ENCODE results near the gene TMEM263.
A peak's percentile ranks its signal among the peaks of the same experiment; 100 is the strongest.

Gene TMEM263

GRCh38 chr12:106953352-106954250 lies 2.1 kb upstream of the TMEM263 start:
- FAIRE-seq = no peak

GRCh38 chr12:106954462-106955376 lies 988 bp upstream of the TMEM263 start:
- FAIRE-seq = no peak

- no peak for FAIRE-seq
Measured at GRCh38 chr12:106956048-106956578, 406 bp downstream of the TMEM263 start.

- FAIRE-seq = no peak
Measured at GRCh38 chr12:106957583-106957982, 1.9 kb downstream of the TMEM263 start.

- no peak for FAIRE-seq
Measured at GRCh38 chr12:106960443-106960842, 4.7 kb downstream of the TMEM263 start.

- FAIRE-seq = no peak
Measured at GRCh38 chr12:106962286-106962685, 6.6 kb downstream of the TMEM263 start.

GRCh38 chr12:106964526-106964925 lies 8.8 kb downstream of the TMEM263 start:
- no peak for FAIRE-seq

GRCh38 chr12:106971065-106971464 lies 15.4 kb downstream of the TMEM263 start:
- no peak for FAIRE-seq

- no peak for FAIRE-seq
Measured at GRCh38 chr12:106973545-106973944, 17.8 kb downstream of the TMEM263 start.

- peak; percentile 98 for FAIRE-seq
Measured at GRCh38 chr12:106974511-106974910, 18.8 kb downstream of the TMEM263 start.

- FAIRE-seq = no peak
Measured at GRCh38 chr12:106975098-106975497, 19.4 kb downstream of the TMEM263 start.

GRCh38 chr12:106975993-106976658 lies 20.4 kb downstream of the TMEM263 start:
- no peak for FAIRE-seq

GRCh38 chr12:106976668-106977067 lies 21.0 kb downstream of the TMEM263 start:
- no peak for FAIRE-seq

GRCh38 chr12:106978035-106978800 lies 22.5 kb downstream of the TMEM263 start:
- peak; percentile 76 for FAIRE-seq

GRCh38 chr12:106980944-106981343 lies 25.2 kb downstream of the TMEM263 start:
- FAIRE-seq = no peak

- no peak for FAIRE-seq
Measured at GRCh38 chr12:106981788-106982187, 26.1 kb downstream of the TMEM263 start.

- no peak for FAIRE-seq
Measured at GRCh38 chr12:106982229-106982628, 26.5 kb downstream of the TMEM263 start.

GRCh38 chr12:106984588-106985137 lies 29.0 kb downstream of the TMEM263 start:
- no peak for FAIRE-seq

GRCh38 chr12:106985479-106985878 lies 29.8 kb downstream of the TMEM263 start:
- no peak for FAIRE-seq

GRCh38 chr12:106986135-106986534 lies 30.4 kb downstream of the TMEM263 start:
- no peak for FAIRE-seq

GRCh38 chr12:106986625-106987389 lies 31.1 kb downstream of the TMEM263 start, which contains the start of gene MTERF2:
MTERF2 (minus strand) TSS chr12:106987146; CDS start chr12:106978714, 8,432 bp downstream.
- no peak for FAIRE-seq
